H9 (cell line): ENCODE measurements around the gene DISC1. TPM values are rescaled to one million over a fixed set of nuclear protein-coding genes. Genes with fewer than 3 reads are reported as not detected.

Source experiments
- DNase-seq: peaks from one replicate; pipeline ENCODE4 v3.0.0-alpha.2; 2017
- H2AFZ ChIP-seq: one replicate; pipeline ENCODE4 v1.6.1; 2013; ENCODE audit warnings: mild to moderate bottlenecking, low read length, control low read depth, moderate library complexity
- H2AK5ac ChIP-seq: 2 replicates; pipeline ENCODE4 v1.6.1; 2013; ENCODE audit warnings: low read length, control low read depth, mixed read lengths; ENCODE audit not compliant: insufficient read length
- H2BK120ac ChIP-seq: one replicate; pipeline ENCODE4 v1.6.1; 2013; ENCODE audit warnings: low read depth, mild to moderate bottlenecking, low read length, control low read depth, inconsistent platforms; ENCODE audit not compliant: poor library complexity, severe bottlenecking
- H2BK12ac ChIP-seq: 2 replicates; pipeline ENCODE4 v1.6.1; 2013; ENCODE audit warnings: low read length, control low read depth, mixed read lengths, low read depth; ENCODE audit not compliant: insufficient read length
- H2BK15ac ChIP-seq: 2 replicates; pipeline ENCODE4 v1.6.1; 2013; ENCODE audit warnings: low read depth, low read length, control low read depth
- H2BK20ac ChIP-seq: one replicate; pipeline ENCODE4 v1.6.1; 2013; ENCODE audit warnings: low read depth, mild to moderate bottlenecking, low read length, control low read depth, inconsistent platforms; ENCODE audit not compliant: poor library complexity, severe bottlenecking
- H2BK5ac ChIP-seq: 2 replicates; pipeline ENCODE4 v1.6.1; 2013; ENCODE audit warnings: low read length, control low read depth, mixed read lengths; ENCODE audit not compliant: insufficient read length
- H3K14ac ChIP-seq: 2 replicates; pipeline ENCODE4 v1.6.1; 2013; ENCODE audit warnings: low read length, control low read depth; ENCODE audit not compliant: insufficient read depth
- H3K18ac ChIP-seq: 2 replicates; pipeline ENCODE4 v1.6.1; 2013; ENCODE audit warnings: low read depth, mild to moderate bottlenecking, mixed read lengths, low read length, control low read depth; ENCODE audit not compliant: insufficient read length
- H3K23ac ChIP-seq: 2 replicates; pipeline ENCODE4 v1.6.1; 2013; ENCODE audit warnings: low read length, control low read depth, mixed read lengths, low read depth; ENCODE audit not compliant: insufficient read length
- H3K23me2 ChIP-seq: 2 replicates; pipeline ENCODE4 v1.6.1; 2013; ENCODE audit warnings: low read depth, mild to moderate bottlenecking, mixed read lengths, low read length, control low read depth; ENCODE audit not compliant: insufficient read length, poor library complexity, severe bottlenecking
- H3K27ac ChIP-seq: 2 replicates; pipeline ENCODE4 v1.5.1; 2013; ENCODE audit warnings: low read length, control low read depth, mixed read lengths, low read depth; ENCODE audit not compliant: insufficient read length
- H3K27me3 ChIP-seq: 2 replicates; pipeline ENCODE4 v1.6.1; 2013; ENCODE audit warnings: low read length, control low read depth, inconsistent platforms; ENCODE audit not compliant: insufficient read depth
- H3K4ac ChIP-seq: 2 replicates; pipeline ENCODE4 v1.6.1; 2013; ENCODE audit warnings: low read depth, mild to moderate bottlenecking, control low read depth, inconsistent platforms, low read length, moderate library complexity
- H3K4me1 ChIP-seq: 2 replicates; pipeline ENCODE4 v1.6.1; 2013; ENCODE audit warnings: low read length, control low read depth, inconsistent platforms; ENCODE audit not compliant: insufficient read depth
- H3K4me2 ChIP-seq: 2 replicates; pipeline ENCODE4 v1.6.1; 2013; ENCODE audit warnings: low read length, control low read depth, mixed read lengths; ENCODE audit not compliant: insufficient read length, insufficient read depth
- H3K56ac ChIP-seq: 2 replicates; pipeline ENCODE4 v1.6.1; 2013; ENCODE audit warnings: low read depth, mild to moderate bottlenecking, mixed read lengths, low read length, control low read depth; ENCODE audit not compliant: insufficient read length
- H3K79me1 ChIP-seq: 2 replicates; pipeline ENCODE4 v1.6.1; 2013; ENCODE audit warnings: low read depth, mild to moderate bottlenecking, moderate library complexity, low read length, control low read depth, inconsistent platforms; ENCODE audit not compliant: insufficient read depth, poor library complexity, severe bottlenecking
- H3K79me2 ChIP-seq: 2 replicates; pipeline ENCODE4 v1.6.1; 2013; ENCODE audit warnings: low read length, control low read depth, inconsistent platforms; ENCODE audit not compliant: insufficient read depth
- H3K9ac ChIP-seq: 2 replicates; pipeline ENCODE4 v1.6.1; 2013; ENCODE audit warnings: low read length, control low read depth, mixed read lengths; ENCODE audit not compliant: insufficient read length; ENCODE audit errors: extremely low read depth
- H3K9me3 ChIP-seq: one replicate; pipeline ENCODE4 v1.6.1; 2013; ENCODE audit warnings: low read depth, low read length, inconsistent platforms; ENCODE audit not compliant: control insufficient read depth
- H3T11ph ChIP-seq: one replicate; pipeline ENCODE4 v1.6.1; 2013; ENCODE audit warnings: mild to moderate bottlenecking, low read length, control low read depth, inconsistent platforms
- H4K20me1 ChIP-seq: one replicate; pipeline ENCODE4 v1.6.1; 2013; ENCODE audit not compliant: control insufficient read depth, insufficient read length, insufficient read depth
- H4K5ac ChIP-seq: 2 replicates; pipeline ENCODE4 v1.6.1; 2013; ENCODE audit warnings: low read depth, mild to moderate bottlenecking, mixed read lengths, low read length, control low read depth; ENCODE audit not compliant: insufficient read length
- H4K8ac ChIP-seq: replicated peaks from 2 replicates; pipeline ENCODE4 v1.6.1; 2013; ENCODE audit warnings: low read length, control low read depth, mixed read lengths, low read depth; ENCODE audit not compliant: insufficient read length
- H4K91ac ChIP-seq: 2 replicates; pipeline ENCODE4 v1.6.1; 2013; ENCODE audit warnings: low read depth, mild to moderate bottlenecking, moderate library complexity, mixed read lengths, low read length, control low read depth; ENCODE audit not compliant: insufficient read length
- H3K27ac Mint-ChIP-seq, 3 experiments: 2 replicates in 2 of 3; 3 replicates in 1 of 3; pipeline ENCODE4 v1.8.0; 2020 to 2021; ENCODE audit warnings: mixed read lengths in 3 of 3, mild to moderate bottlenecking in 1 of 3, moderate library complexity in 1 of 3
- H3K27me3 Mint-ChIP-seq: 2 replicates; pipeline ENCODE4 v1.8.0; 2021; ENCODE audit warnings: low read depth, mild to moderate bottlenecking, moderate library complexity, mixed read lengths
- H3K36me3 Mint-ChIP-seq, 3 experiments: 2 replicates in 2 of 3; 3 replicates in 1 of 3; pipeline ENCODE4 v1.8.0; 2020 to 2021; ENCODE audit warnings: low read depth in 3 of 3, mixed read lengths in 3 of 3; ENCODE audit not compliant: insufficient read depth in 1 of 3
- H3K4me1 Mint-ChIP-seq, 2 experiments: 2 replicates each; pipeline ENCODE4 v1.8.0; 2020; ENCODE audit warnings: mixed read lengths in 2 of 2
- H3K4me3 Mint-ChIP-seq, 2 experiments: 2 replicates in 1 of 2; 3 replicates in 1 of 2; pipeline ENCODE4 v1.8.0; 2020 to 2021; ENCODE audit warnings: mild to moderate bottlenecking in 2 of 2, mixed read lengths in 2 of 2, moderate library complexity in 1 of 2
- H3K9me3 Mint-ChIP-seq, 2 experiments: 2 replicates in 1 of 2; 3 replicates in 1 of 2; pipeline ENCODE4 v1.8.0; 2020; ENCODE audit warnings: mild to moderate bottlenecking in 2 of 2, mixed read lengths in 2 of 2, moderate library complexity in 1 of 2
- CTCF ChIP-seq: fragments of 200-600 bp; sonication (generic); conservative IDR thresholded peaks from 3 replicates; pipeline ENCODE4 v1.8.0; 2021; ENCODE audit warnings: antibody characterized with exemption, mild to moderate bottlenecking
- WGBS: extraction: QIAGEN DNeasy Blood & Tissue Kit; methylation state at CpG from one replicate; pipeline ENCODE4 v1.1.7; 2013; ENCODE audit warnings: missing lambda C conversion rate, low lambda C conversion rate, mixed read lengths; ENCODE audit not compliant: insufficient read length; ENCODE audit errors: extremely low coverage; 5-methylcytosine and 5-hydroxymethylcytosine counted together
- total RNA-seq: library from RNA; stranded (reverse); gene quantifications from 2 replicates; pipeline ENCODE4 v1.2.1, GENCODE V29; 2021

Gene DISC1
- total RNA-seq, 1 experiment from 2014 or later = 2.5 TPM

DNA sequence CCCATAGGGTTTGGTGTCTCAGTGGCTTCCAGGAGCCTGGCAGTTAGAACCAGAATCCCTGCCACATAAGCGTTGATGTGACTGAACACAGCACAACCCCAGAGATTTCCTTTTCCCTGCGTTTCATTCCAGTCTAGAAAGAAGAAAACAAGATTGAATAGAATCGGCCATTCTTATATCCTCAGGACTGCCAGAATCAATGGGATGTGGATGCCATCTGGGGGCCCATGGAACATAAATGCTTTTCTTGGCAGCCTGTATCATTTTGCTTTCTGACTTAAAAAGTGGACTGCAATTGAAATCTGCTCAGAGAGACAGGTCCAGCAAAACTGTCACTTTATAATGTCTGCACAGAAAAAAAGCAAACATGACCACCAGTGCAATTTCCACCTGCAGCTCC, 80.3 kb downstream of the DISC1 start:
- H3K36me3 Mint-ChIP-seq = no peaks in the 10 kb centered on the region; a peak in 1 of 7 replicates
- no peaks in the 10 kb centered on the region for H3K4me1 ChIP-seq
- H3K9me3 Mint-ChIP-seq = no peaks in the 10 kb centered on the region; a peak in 1 of 5 replicates
- H3K14ac ChIP-seq = no peak overlapping the region
- DNase-seq = no peak
- no peak overlapping the region for H2AFZ ChIP-seq
- H3K56ac ChIP-seq = no peak overlapping the region
- H3K79me2 ChIP-seq = no peaks in the 10 kb centered on the region
- H2BK20ac ChIP-seq = no peak overlapping the region
- no peaks in the 10 kb centered on the region for H4K20me1 ChIP-seq
- H2BK15ac ChIP-seq = no peak overlapping the region
- no peak overlapping the region for H3K23ac ChIP-seq
- H3K27ac Mint-ChIP-seq = no peak overlapping the region
- H3K18ac ChIP-seq = no peak overlapping the region
- no peak overlapping the region for H2BK120ac ChIP-seq
- H2BK12ac ChIP-seq = no peak overlapping the region
- H3K9me3 ChIP-seq = no peaks in the 10 kb centered on the region
- no peak overlapping the region for H3K4me2 ChIP-seq
- H4K91ac ChIP-seq = no peak overlapping the region
- H3K4me3 Mint-ChIP-seq = no peak overlapping the region
- no peak overlapping the region for H3K4ac ChIP-seq
- no peaks in the 10 kb centered on the region for H3K23me2 ChIP-seq
- no peak overlapping the region for H2AK5ac ChIP-seq
- H3T11ph ChIP-seq = no peak overlapping the region
- H3K27ac ChIP-seq = no peak overlapping the region
- H4K8ac ChIP-seq = no peak overlapping the region
- H3K27me3 ChIP-seq = no peaks in the 10 kb centered on the region
- no peak overlapping the region for H2BK5ac ChIP-seq
- no peaks in the 10 kb centered on the region for H3K79me1 ChIP-seq
- no peak for TF ChIP-seq CTCF
- no CpG with 5 or more reads among the region's 3 CpGs for WGBS
- H3K9ac ChIP-seq = no peak overlapping the region
- peaks cover 6% of the 10 kb centered on the region; the same call in 1 of the 2 replicates for H3K27me3 Mint-ChIP-seq
- no peak overlapping the region for H4K5ac ChIP-seq
- H3K4me1 Mint-ChIP-seq = peaks cover 3 to 4% of the 10 kb centered on the region in 2 experiments; a peak in 2 of 4 replicates
